Measurements from ENCODE around the gene NCBP2L.

- TF ChIP-seq SP1 (IDR thresholded peaks at IDR 0.05) (no peak), CTCF (IDR thresholded peaks at IDR 0.05; ENCODE audit: low read depth, low read length, missing input control) (no peak), GABPA (IDR thresholded peaks at IDR 0.05 in 1 of 2, conservative IDR thresholded peaks at IDR 0.05 in 1 of 2) (no peak), NR2F2 (IDR thresholded peaks at IDR 0.05) (no peak), YY1 (IDR thresholded peaks at IDR 0.05) (no peak), MAX (IDR thresholded peaks at IDR 0.05) (no peak), TAF1 (conservative IDR thresholded peaks at IDR 0.05) (no peak), EGR1 (IDR thresholded peaks at IDR 0.05; ENCODE audit: low read depth in 2 of 2) (no peak), FOXA1 (IDR thresholded peaks at IDR 0.05) (no peak), RAD21 (IDR thresholded peaks at IDR 0.05) (no peak), JUND (IDR thresholded peaks at IDR 0.05) (no peak), REST (IDR thresholded peaks at IDR 0.05) (no peak)
These were observed 52.3 kb downstream of the NCBP2L start for GRCh38 chrX:107829878-107830277.

All from liver (tissue), 3 donors.